HEK293 (cell line): Measurements from ENCODE around the gene ITGB8.

Source experiments
- CTCF ChIA-PET: fragments of 350-600 bp; formaldehyde crosslinking; extraction: SDS; loops from one replicate; lab custom pipeline; 2021; ENCODE audit warnings: antibody characterized with exemption; lab: Yijun Ruan, JAX
- POLR2A ChIA-PET: fragments of 300-600 bp; formaldehyde crosslinking; extraction: SDS; loops from one replicate; lab custom pipeline; 2020; ENCODE audit warnings: antibody characterized with exemption, inconsistent platforms; lab: Yijun Ruan, JAX
- H3K27ac ChIP-seq: fragments of 200-500 bp; sonication (Bioruptor generic); 2 replicates; pipeline ENCODE4 v1.5.1; 2014; ENCODE audit warnings: low read depth, low read length, control low read depth, inconsistent platforms; ENCODE audit errors: extremely low read depth
- H3K36me3 ChIP-seq, 2 experiments: fragments of 200-500 bp in 1 of 2; sonication (Bioruptor generic) in 1 of 2; 1 replicate in 1 of 2; 2 replicates in 1 of 2; pipeline ENCODE4 v1.5.1; 2014 to 2017; ENCODE audit warnings: inconsistent platforms in 2 of 2, low read length in 2 of 2; ENCODE audit not compliant: control insufficient read depth in 2 of 2, insufficient read depth in 1 of 2
- H3K4me1 ChIP-seq: fragments of 200-500 bp; sonication (Bioruptor generic); 2 replicates; pipeline ENCODE4 v1.5.1; 2014; ENCODE audit warnings: mild to moderate bottlenecking, low read length, inconsistent platforms; ENCODE audit not compliant: control insufficient read depth, insufficient read depth
- H3K4me3 ChIP-seq: 2 replicates; pipeline ENCODE4 v1.5.1; 2011; ENCODE audit warnings: low read depth, mild to moderate bottlenecking, control low read depth, low read length, moderate library complexity
- H3K9me3 ChIP-seq: fragments of 200-500 bp; sonication (Bioruptor generic); 2 replicates; pipeline ENCODE4 v1.5.1; 2014; ENCODE audit warnings: low read depth, low read length, inconsistent platforms; ENCODE audit not compliant: control insufficient read depth, insufficient read depth
- GFI1B ChIP-seq: fragments of 450-650 bp; formaldehyde crosslinking; IDR thresholded peaks from 2 replicates; pipeline ENCODE4 v1.5.1; 2016; ENCODE audit warnings: missing biosample characterization, missing genetic modification characterization
- MYNN ChIP-seq: fragments of 450-650 bp; formaldehyde crosslinking; IDR thresholded peaks from 2 replicates; pipeline ENCODE4 v1.5.1; 2016; ENCODE audit warnings: missing biosample characterization, missing genetic modification characterization, borderline replicate concordance
- PRDM1 ChIP-seq: fragments of 450-650 bp; formaldehyde crosslinking; IDR thresholded peaks from 2 replicates; pipeline ENCODE4; 2016; ENCODE audit warnings: missing biosample characterization, missing genetic modification characterization
- SP7 ChIP-seq: fragments of 450-650 bp; formaldehyde crosslinking; IDR thresholded peaks from 2 replicates; pipeline ENCODE4 v1.5.1; 2016; ENCODE audit warnings: missing biosample characterization, missing genetic modification characterization
- TCF7L2 ChIP-seq: IDR thresholded peaks from 2 replicates; pipeline ENCODE4 v1.6.1; 2011; ENCODE audit warnings: low read depth, mild to moderate bottlenecking, inconsistent platforms, low read length, moderate library complexity, borderline replicate concordance
- ZFP69B ChIP-seq: fragments of 450-650 bp; formaldehyde crosslinking; IDR thresholded peaks from 2 replicates; pipeline ENCODE4 v1.5.1; 2016; ENCODE audit warnings: missing biosample characterization, missing genetic modification characterization
- ZNF10 ChIP-seq: fragments of 450-650 bp; formaldehyde crosslinking; IDR thresholded peaks from 2 replicates; pipeline ENCODE4 v1.5.1; 2017; ENCODE audit warnings: missing biosample characterization, missing genetic modification characterization
- ZNF155 ChIP-seq: fragments of 450-650 bp; formaldehyde crosslinking; IDR thresholded peaks from 2 replicates; pipeline ENCODE4 v1.5.1; 2016; ENCODE audit warnings: missing biosample characterization, missing genetic modification characterization
- ZNF157 ChIP-seq: fragments of 450-650 bp; formaldehyde crosslinking; IDR thresholded peaks from 2 replicates; pipeline ENCODE4 v1.5.1; 2016; ENCODE audit warnings: missing biosample characterization, missing genetic modification characterization
- ZNF16 ChIP-seq: fragments of 450-650 bp; formaldehyde crosslinking; IDR thresholded peaks from 2 replicates; pipeline ENCODE4 v1.5.1; 2016; ENCODE audit warnings: low read depth, missing biosample characterization, missing genetic modification characterization
- ZNF174 ChIP-seq: fragments of 450-650 bp; formaldehyde crosslinking; IDR thresholded peaks from 2 replicates; pipeline ENCODE4 v1.5.0; 2017; ENCODE audit warnings: missing biosample characterization, mild to moderate bottlenecking, missing genetic modification characterization
- ZNF311 ChIP-seq: fragments of 450-650 bp; formaldehyde crosslinking; IDR thresholded peaks from 2 replicates; pipeline ENCODE4 v1.5.1; 2017; ENCODE audit warnings: missing biosample characterization, missing genetic modification characterization, borderline replicate concordance
- ZNF335 ChIP-seq: fragments of 450-650 bp; formaldehyde crosslinking; conservative IDR thresholded peaks from 2 replicates; pipeline ENCODE4 v1.5.1; 2016; ENCODE audit warnings: missing biosample characterization, missing genetic modification characterization
- ZNF366 ChIP-seq: fragments of 450-650 bp; formaldehyde crosslinking; conservative IDR thresholded peaks from 2 replicates; pipeline ENCODE4 v1.5.1; 2016; ENCODE audit warnings: missing biosample characterization, missing genetic modification characterization
- ZNF37A ChIP-seq: fragments of 450-650 bp; IDR thresholded peaks from 2 replicates; pipeline ENCODE4 v1.5.1; 2018; ENCODE audit warnings: missing biosample characterization, missing genetic modification characterization
- ZNF394 ChIP-seq: fragments of 450-650 bp; formaldehyde crosslinking; IDR thresholded peaks from 2 replicates; pipeline ENCODE4 v1.5.1; 2016; ENCODE audit warnings: missing biosample characterization, missing genetic modification characterization, mild to moderate bottlenecking, moderate library complexity, borderline replicate concordance
- ZNF48 ChIP-seq: fragments of 450-650 bp; formaldehyde crosslinking; IDR thresholded peaks from 2 replicates; pipeline ENCODE4 v1.5.1; 2016; ENCODE audit warnings: missing biosample characterization, missing genetic modification characterization
- ZNF555 ChIP-seq: fragments of 450-650 bp; formaldehyde crosslinking; conservative IDR thresholded peaks from 2 replicates; pipeline ENCODE4 v1.5.1; 2017; ENCODE audit warnings: missing biosample characterization, mild to moderate bottlenecking, missing genetic modification characterization, inconsistent platforms
- ZNF768 ChIP-seq: fragments of 450-650 bp; formaldehyde crosslinking; IDR thresholded peaks from 2 replicates; pipeline ENCODE4 v1.5.1; 2018; ENCODE audit warnings: missing biosample characterization, mild to moderate bottlenecking, missing genetic modification characterization
- TF ChIP-seq, protein P1 (sequence below): fragments of 450-650 bp; formaldehyde crosslinking; IDR thresholded peaks from 2 replicates; pipeline ENCODE4 v1.5.1; 2016; ENCODE audit warnings: missing biosample characterization, missing genetic modification characterization

ITGB8 gene

DNA sequence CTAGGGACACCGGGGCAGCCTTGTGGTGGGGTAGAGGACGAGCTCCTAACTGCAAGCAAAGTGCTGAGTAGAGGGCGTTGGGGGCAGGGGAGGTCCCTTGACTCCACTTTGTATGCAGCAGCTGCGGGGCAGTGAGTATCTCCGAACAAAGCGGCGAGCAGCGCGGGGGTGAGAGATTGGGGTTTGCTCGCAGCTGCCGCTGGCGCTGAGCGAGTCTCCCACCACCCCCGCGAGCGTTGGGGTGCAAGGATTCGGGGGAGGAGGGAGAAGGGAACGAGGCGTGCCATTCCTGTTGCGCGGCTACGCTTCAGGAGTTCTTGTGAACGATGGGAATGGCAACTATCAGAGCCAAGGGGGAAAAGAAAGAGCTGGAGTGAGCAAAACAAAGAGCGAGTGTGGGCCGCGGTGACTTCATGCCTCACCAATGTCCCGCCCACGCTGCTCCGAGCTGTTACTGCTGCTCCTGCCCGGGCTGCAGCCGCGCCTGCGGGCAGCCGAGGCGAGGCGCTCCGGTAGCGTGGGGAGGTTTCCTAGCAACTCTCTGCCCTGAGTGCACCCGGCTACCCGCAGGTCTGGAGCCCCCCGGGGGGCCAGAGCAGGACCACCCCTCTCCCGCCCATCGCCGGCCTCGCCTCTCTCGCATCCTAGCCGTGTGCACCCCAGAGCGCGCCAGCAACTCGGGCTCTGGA lies at the start of gene ITGB8 (continued):
- TF ChIP-seq ZNF155 (tag by site-specific recombination) (no peak), SP7 (peak; percentile 67), MYNN (tag by site-specific recombination) (no peak), ZNF48 (tag by site-specific recombination) (no peak)

DNA sequence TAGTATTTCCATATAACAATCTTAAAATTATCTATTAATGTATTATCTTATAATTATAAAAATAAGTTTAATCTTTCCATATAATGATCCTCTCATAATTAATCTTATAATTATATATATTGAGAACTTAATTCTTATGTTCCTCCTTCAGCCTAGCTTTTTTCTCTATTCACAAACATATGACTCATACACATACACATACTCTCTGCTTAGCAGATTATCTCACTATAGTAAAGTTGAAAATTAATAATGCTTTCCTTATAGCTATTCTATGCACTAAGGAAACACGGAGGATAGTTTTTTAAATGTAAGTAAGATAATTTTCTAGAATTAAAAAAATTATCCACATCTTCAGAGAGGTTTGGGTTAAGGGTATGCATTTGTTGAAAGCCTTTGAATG lies 47.7 kb upstream of the ITGB8 start:
- Histone ChIP-seq H3K27ac (no peak overlapping the region), H3K36me3 (no peaks in the 10 kb centered on the region), H3K9me3 (no peaks in the 10 kb centered on the region), H3K4me3 (no peak overlapping the region), H3K4me1 (no peaks in the 10 kb centered on the region)
- ChIA-PET CTCF (no interaction called here), POLR2A (no interaction called here)
- TF ChIP-seq ZFP69B (tag by site-specific recombination), result no peak
- TF ChIP-seq, protein P1, sequence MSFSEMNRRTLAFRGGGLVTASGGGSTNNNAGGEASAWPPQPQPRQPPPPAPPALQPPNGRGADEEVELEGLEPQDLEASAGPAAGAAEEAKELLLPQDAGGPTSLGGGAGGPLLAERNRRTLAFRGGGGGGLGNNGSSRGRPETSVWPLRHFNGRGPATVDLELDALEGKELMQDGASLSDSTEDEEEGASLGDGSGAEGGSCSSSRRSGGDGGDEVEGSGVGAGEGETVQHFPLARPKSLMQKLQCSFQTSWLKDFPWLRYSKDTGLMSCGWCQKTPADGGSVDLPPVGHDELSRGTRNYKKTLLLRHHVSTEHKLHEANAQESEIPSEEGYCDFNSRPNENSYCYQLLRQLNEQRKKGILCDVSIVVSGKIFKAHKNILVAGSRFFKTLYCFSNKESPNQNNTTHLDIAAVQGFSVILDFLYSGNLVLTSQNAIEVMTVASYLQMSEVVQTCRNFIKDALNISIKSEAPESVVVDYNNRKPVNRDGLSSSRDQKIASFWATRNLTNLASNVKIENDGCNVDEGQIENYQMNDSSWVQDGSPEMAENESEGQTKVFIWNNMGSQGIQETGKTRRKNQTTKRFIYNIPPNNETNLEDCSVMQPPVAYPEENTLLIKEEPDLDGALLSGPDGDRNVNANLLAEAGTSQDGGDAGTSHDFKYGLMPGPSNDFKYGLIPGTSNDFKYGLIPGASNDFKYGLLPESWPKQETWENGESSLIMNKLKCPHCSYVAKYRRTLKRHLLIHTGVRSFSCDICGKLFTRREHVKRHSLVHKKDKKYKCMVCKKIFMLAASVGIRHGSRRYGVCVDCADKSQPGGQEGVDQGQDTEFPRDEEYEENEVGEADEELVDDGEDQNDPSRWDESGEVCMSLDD, result no peak

DNA sequence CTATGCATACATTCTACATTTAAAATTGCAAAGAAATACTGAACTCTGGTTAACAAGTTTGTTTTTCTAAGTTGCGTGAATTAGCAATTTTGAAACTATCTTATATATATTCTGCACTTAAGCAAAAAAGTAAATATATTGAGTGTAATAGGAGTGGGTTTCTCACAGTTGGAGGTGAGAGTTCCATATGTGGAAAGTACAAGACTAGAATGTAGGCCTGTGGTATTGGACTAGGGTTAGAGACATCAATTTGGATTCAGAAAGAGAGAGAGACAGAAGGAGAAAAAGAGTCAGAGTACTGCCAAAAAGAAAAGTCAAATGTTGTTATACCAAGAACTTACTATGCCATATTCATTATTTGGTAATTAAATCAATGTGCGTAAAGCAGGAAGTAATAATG lies 47.3 kb upstream of the ITGB8 start:
- CTCF ChIA-PET, result no interaction called here
- POLR2A ChIA-PET, result no interaction called here

GRCh38 chr7:20284003-20284770 lies 46.5 kb upstream of the ITGB8 start:
- TF ChIP-seq PRDM1 (tag by site-specific recombination) (0 out of 2 replicates have a peak, but pooled peaks have one; percentile 59), ZNF16 (tag by site-specific recombination) (no peak), ZNF366 (peak; percentile 66; the same call in 1 of the 2 replicates)
- TF ChIP-seq, all 188 proteins: peak for 2
- H3K9me3 ChIP-seq, result no peaks in the 10 kb centered on the region
- H3K27ac ChIP-seq, result no peak overlapping the region
- POLR2A ChIA-PET, result no interaction called here
- no peaks in the 10 kb centered on the region for H3K36me3 ChIP-seq
- CTCF ChIA-PET, result no interaction called here
- no peak overlapping the region for H3K4me3 ChIP-seq
- no peaks in the 10 kb centered on the region for H3K4me1 ChIP-seq

More for the DNA sequence above, 47.3 kb upstream of the ITGB8 start:
- Histone ChIP-seq H3K4me1 (no peaks in the 10 kb centered on the region), H3K27ac (no peak overlapping the region)
- TF ChIP-seq ZNF555 (tag by site-specific recombination) (no peak), ZNF37A (tag by site-specific recombination) (no peak), ZNF157 (tag by site-specific recombination) (no peak), ZNF10 (tag by site-specific recombination) (no peak), ZNF335 (tag by site-specific recombination) (no peak), GFI1B (no peak), ZNF394 (tag by site-specific recombination) (no peak), ZNF768 (tag by site-specific recombination) (no peak), ZNF311 (tag by site-specific recombination) (no peak), TCF7L2 (no peak), ZNF174 (tag by site-specific recombination) (no peak)
- TF ChIP-seq, all 188 proteins: peak for 0
- Histone ChIP-seq H3K9me3 (no peaks in the 10 kb centered on the region), H3K36me3 (no peaks in the 10 kb centered on the region), H3K4me3 (no peak overlapping the region)
